ENCODE results near the gene SPACA9.

DNA sequence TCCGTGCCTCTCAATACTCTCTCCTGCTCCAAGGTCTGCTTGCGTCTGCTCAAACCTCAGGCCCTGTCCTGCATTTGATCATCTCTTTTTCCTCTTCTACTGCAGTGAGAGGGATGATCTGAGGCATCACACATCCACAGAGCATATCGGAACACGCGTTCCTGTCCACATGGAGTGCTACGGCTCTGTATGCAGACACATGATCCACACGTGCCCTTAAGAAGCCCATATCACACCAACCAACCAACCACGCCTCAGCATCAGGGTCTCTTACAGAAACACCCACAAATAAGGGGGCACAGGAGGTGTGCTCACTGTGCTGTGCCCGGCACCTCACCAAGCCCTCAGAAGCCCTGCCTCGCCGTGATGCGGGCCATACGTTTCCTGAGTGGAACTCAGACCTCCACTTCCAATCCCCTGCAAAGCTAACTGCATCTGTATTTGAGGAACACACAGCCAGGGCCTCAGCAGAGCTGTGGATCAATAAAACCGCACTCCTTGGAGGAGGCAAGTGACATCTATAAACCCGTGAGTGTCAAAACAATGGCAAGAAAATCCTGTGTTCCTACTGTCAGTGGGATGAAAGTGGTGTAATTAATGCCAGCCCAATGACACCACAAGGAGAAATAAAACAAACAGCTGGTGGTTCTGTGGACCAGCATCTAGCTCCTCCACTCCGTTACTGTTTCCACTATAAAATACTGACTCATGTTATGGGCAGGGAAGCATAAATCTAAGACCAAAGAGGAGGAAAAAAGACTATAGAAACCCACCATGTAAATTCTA is 41.0 kb upstream of the SPACA9 start:
- TF ChIP-seq, protein P1, sequence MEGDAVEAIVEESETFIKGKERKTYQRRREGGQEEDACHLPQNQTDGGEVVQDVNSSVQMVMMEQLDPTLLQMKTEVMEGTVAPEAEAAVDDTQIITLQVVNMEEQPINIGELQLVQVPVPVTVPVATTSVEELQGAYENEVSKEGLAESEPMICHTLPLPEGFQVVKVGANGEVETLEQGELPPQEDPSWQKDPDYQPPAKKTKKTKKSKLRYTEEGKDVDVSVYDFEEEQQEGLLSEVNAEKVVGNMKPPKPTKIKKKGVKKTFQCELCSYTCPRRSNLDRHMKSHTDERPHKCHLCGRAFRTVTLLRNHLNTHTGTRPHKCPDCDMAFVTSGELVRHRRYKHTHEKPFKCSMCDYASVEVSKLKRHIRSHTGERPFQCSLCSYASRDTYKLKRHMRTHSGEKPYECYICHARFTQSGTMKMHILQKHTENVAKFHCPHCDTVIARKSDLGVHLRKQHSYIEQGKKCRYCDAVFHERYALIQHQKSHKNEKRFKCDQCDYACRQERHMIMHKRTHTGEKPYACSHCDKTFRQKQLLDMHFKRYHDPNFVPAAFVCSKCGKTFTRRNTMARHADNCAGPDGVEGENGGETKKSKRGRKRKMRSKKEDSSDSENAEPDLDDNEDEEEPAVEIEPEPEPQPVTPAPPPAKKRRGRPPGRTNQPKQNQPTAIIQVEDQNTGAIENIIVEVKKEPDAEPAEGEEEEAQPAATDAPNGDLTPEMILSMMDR (IDR thresholded peaks at IDR 0.05; ENCODE audit: low read depth, low read length): no peak
- no peak for TF ChIP-seq EZH2phosphoT487 (IDR thresholded peaks at IDR 0.05; ENCODE audit: low read depth)

All from OCI-LY3 (cell line).